Lung (tissue), 12 donors: ENCODE results near the gene PRPF6. TPM values are rescaled to one million over a fixed set of nuclear protein-coding genes. Genes with fewer than 3 reads are reported as not detected.

Source experiments
- ATAC-seq: fragments of 200-7000 bp; cut with Tn5 transposase; one replicate; pipeline ENCODE4 v1.9.1; 2020; ENCODE audit warnings: moderate number of reproducible peaks; ENCODE audit not compliant: insufficient read depth, low FRiP score
- DNase-seq, 3 donors: peaks; one replicate each; pipeline ENCODE4 v3.0.0-alpha.2; 2013 to 2017
- H3K27ac ChIP-seq, 2 donors: one replicate each; pipeline ENCODE4 v1.5.1; 2013; ENCODE audit warnings: mild to moderate bottlenecking in 2 of 2, moderate library complexity in 2 of 2, control low read depth in 1 of 2, inconsistent platforms in 1 of 2, low read depth in 1 of 2, low read length in 1 of 2
- H3K27me3 ChIP-seq, 3 donors: one replicate each; pipeline ENCODE4 v1.5.1; 2013; ENCODE audit warnings: low read length in 2 of 3; ENCODE audit not compliant: control insufficient read depth in 3 of 3, insufficient read depth in 3 of 3
- H3K36me3 ChIP-seq, 4 donors: one replicate each; pipeline ENCODE4 v1.5.1; 2013; ENCODE audit warnings: low read length in 4 of 4, mild to moderate bottlenecking in 1 of 4, moderate library complexity in 1 of 4; ENCODE audit not compliant: control insufficient read depth in 4 of 4, insufficient read depth in 4 of 4
- H3K4me1 ChIP-seq, 5 donors: one replicate each; pipeline ENCODE4 v1.5.1; 2013; ENCODE audit warnings: low read length in 5 of 5, mild to moderate bottlenecking in 2 of 5, moderate library complexity in 1 of 5; ENCODE audit not compliant: control insufficient read depth in 5 of 5, insufficient read depth in 5 of 5
- H3K4me3 ChIP-seq: one replicate; pipeline ENCODE4 v1.5.1; 2013; ENCODE audit warnings: mild to moderate bottlenecking, control low read depth, moderate library complexity
- H3K9ac ChIP-seq, 2 donors: one replicate each; pipeline ENCODE4 v1.5.1; 2013; ENCODE audit warnings: low read length in 2 of 2, control low read depth in 1 of 2; ENCODE audit not compliant: insufficient read depth in 1 of 2
- H3K9me3 ChIP-seq, 4 donors: one replicate each; pipeline ENCODE4 v1.5.1; 2013; ENCODE audit warnings: low read length in 3 of 4, mild to moderate bottlenecking in 1 of 4, moderate library complexity in 1 of 4; ENCODE audit not compliant: control insufficient read depth in 4 of 4, insufficient read depth in 3 of 4
- CTCF ChIP-seq: IDR thresholded peaks from 2 replicates; pipeline ENCODE4 v1.5.1; 2012; ENCODE audit warnings: mild to moderate bottlenecking; ENCODE audit errors: control extremely low read depth, extremely low read depth
- WGBS, 2 donors: extraction: QIAGEN DNeasy Blood & Tissue Kit; methylation state at CpG; one replicate each; pipeline ENCODE4 v1.1.7; 2013; 5-methylcytosine and 5-hydroxymethylcytosine counted together
- polyA plus RNA-seq, 2 donors: library from polyadenylated mRNA; stranded (reverse); fragments of 200-250 nt; gene quantifications; one replicate each; pipeline ENCODE4 v1.2.1, GENCODE V29; 2013
- total RNA-seq, 2 donors: library from RNA; depleted of rRNA in 1 of 2; stranded (reverse); fragments of >200 nt in 1 of 2; gene quantifications; one replicate each; pipeline ENCODE4 v1.2.1, GENCODE V29; 2014 to 2021
- donor health status: control.
- donor health status: control.
- donor health status: Bipolar disorder and iron deficiency.
- donor health status: healthy.
- donor health status: DM: yes; HTN: yes; CAD: no.

PRPF6 gene
- total and polyA plus RNA-seq, 4 donors = 43.6 to 65.0 (median 54.2) TPM

GRCh38 chr20:63940071-63940471 lies 40.9 kb upstream of the PRPF6 start:
- Histone ChIP-seq H3K27ac (no peak overlapping the region), H3K4me3 (no peak overlapping the region), H3K27me3 (no peaks in the 10 kb centered on the region), H3K4me1 (peaks cover 0 to 11% (median 0%) of the 10 kb centered on the region in 5 donors), H3K36me3 (peaks cover 13 to 56% (median 20%) of the 10 kb centered on the region in 4 donors), H3K9ac (no peak overlapping the region), H3K9me3 (no peaks in the 10 kb centered on the region)
- 94 to 96% methylated on average over 23 of the region's 23 CpGs for WGBS, 2 donors
- ATAC-seq (no peak), DNase-seq (no peak)
- TF ChIP-seq CTCF = no peak

DNA sequence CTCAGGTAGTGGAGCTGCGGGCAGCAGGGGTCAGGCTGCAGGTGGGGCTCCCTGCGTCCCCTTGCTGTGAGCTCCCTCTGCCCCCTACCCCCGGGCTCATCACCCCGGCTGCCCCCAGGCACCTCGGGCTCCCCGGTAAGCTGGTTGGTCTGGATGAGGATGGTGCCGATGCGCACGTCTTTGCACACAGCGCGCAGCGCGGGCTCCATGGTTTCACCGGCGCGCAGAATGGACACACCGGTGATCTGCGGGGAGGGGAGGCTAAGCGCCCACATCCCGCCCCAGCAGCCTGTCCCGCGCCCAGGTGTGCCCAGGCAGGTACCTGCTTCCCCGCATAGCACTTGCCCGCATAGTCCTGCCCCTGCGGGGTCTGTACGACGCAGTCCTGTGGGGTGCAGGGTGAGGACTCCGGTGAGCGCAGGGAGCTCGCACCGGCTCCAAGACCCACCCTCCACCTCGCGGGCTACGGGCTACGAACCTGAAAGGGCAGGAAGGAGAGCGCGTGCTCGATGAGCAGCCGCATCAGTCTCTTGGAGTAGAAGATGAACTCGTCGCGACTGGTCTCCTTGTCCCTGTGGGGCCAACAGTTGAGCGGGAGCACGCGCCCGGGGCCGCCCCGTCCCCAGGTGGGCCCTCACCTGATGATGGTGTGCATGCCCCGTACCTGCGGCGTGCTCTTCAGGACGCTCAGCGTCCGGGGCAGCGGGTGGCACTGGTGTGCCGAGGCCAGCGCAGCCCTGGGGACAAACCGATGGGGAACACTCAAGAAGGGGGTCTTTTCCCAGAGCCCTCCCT lies 40.3 kb upstream of the PRPF6 start:
- TF ChIP-seq CTCF = no peak
- ATAC-seq = no peak
- Histone ChIP-seq H3K36me3 (peaks cover 13 to 57% (median 21%) of the 10 kb centered on the region in 4 donors), H3K9me3 (no peaks in the 10 kb centered on the region), H3K4me1 (peaks cover 0 to 11% (median 0%) of the 10 kb centered on the region in 5 donors), H3K27ac (peak overlapping the region in 1 of 2 donors; percentile 86), H3K27me3 (no peaks in the 10 kb centered on the region), H3K4me3 (no peak overlapping the region), H3K9ac (no peak overlapping the region)
- 94 to 95% methylated on average over 57 to 58 of the region's 58 CpGs for WGBS, 2 donors
- no peak for DNase-seq

- no peak for DNase-seq
- ATAC-seq = peak; percentile 53
- H3K4me1 ChIP-seq = peaks cover 0 to 11% (median 0%) of the 10 kb centered on the region in 5 donors
- no peaks in the 10 kb centered on the region for H3K9me3 ChIP-seq
- H3K27me3 ChIP-seq = no peaks in the 10 kb centered on the region
- H3K9ac ChIP-seq = no peak overlapping the region
- TF ChIP-seq CTCF = no peak
- WGBS, 2 donors = 42 to 59% methylated on average over 32 to 35 of the region's 39 CpGs
- peaks cover 13 to 63% (median 22%) of the 10 kb centered on the region in 4 donors for H3K36me3 ChIP-seq
- no peak overlapping the region for H3K4me3 ChIP-seq
- H3K27ac ChIP-seq = peak overlapping the region; percentile 55 to 86
Observed at GRCh38 chr20:63941282-63942081, 39.5 kb upstream of the PRPF6 start.
